Left lung (tissue), 10 donors: ENCODE data around the gene SNAPC5. TPM values are rescaled to one million over a fixed set of nuclear protein-coding genes. Genes with fewer than 3 reads are reported as not detected.

Source experiments
- ATAC-seq: fragments of 200-7000 bp; cut with Tn5 transposase; one replicate; pipeline ENCODE4 v1.9.1; 2020; ENCODE audit warnings: moderate library complexity
- DNase-seq, 4 donors: peaks; one replicate each; pipeline ENCODE4 v3.0.0-alpha.2; 2013 to 2020
- H3K27ac ChIP-seq, 2 donors: fragments of 200-600 bp; sonication (generic) in 1 of 2; one replicate each; pipeline versions ENCODE4 v1.5.0 to v1.8.0; 2020 to 2021
- H3K27me3 ChIP-seq, 2 donors: fragments of 200-600 bp; sonication (generic) in 1 of 2; one replicate each; pipeline versions ENCODE4 v1.5.0 to v1.8.0; 2020 to 2021
- H3K36me3 ChIP-seq, 2 donors: fragments of 200-600 bp; sonication (generic) in 1 of 2; one replicate each; pipeline versions ENCODE4 v1.5.0 to v1.8.0; 2020 to 2021
- H3K4me1 ChIP-seq, 2 donors: fragments of 200-600 bp; one replicate each; pipeline ENCODE4 v1.8.0; 2021
- H3K4me3 ChIP-seq, 2 donors: fragments of 200-600 bp; sonication (generic) in 1 of 2; one replicate each; pipeline versions ENCODE4 v1.5.0 to v1.8.0; 2020 to 2021; ENCODE audit warnings: mild to moderate bottlenecking in 1 of 2
- H3K9me3 ChIP-seq, 2 donors: fragments of 200-600 bp; sonication (generic) in 1 of 2; one replicate each; pipeline versions ENCODE4 v1.5.0 to v1.8.0; 2020 to 2021
- CTCF ChIP-seq, 2 donors: fragments of 200-600 bp; sonication (generic) in 1 of 2; IDR thresholded peaks; one replicate each; pipeline versions ENCODE4 v1.5.0 to v1.8.0; 2021; ENCODE audit warnings: antibody characterized with exemption in 2 of 2
- intact Hi-C, 2 donors: fragments of 100-400 bp; cut with DNase I; formaldehyde crosslinking; loops; one replicate each; pipeline versions ENCODE4 v1.11.2 to v1.14.2; 2022
- microRNA-seq, 2 donors: library from miRNA; unstranded; fragments of <30 nt; microRNA quantifications; one replicate each; pipeline ENCODE4, GENCODE V29; 2019
- polyA plus RNA-seq, 6 donors: library from polyadenylated mRNA; unstranded; fragments of 120-200 nt; gene quantifications; one replicate each; pipeline ENCODE4 v1.2.1, GENCODE V29; 2013; ENCODE audit not compliant: insufficient read length in 6 of 6
- total RNA-seq, 2 donors: library from RNA; stranded (reverse); fragmentation: NEBNext Ultra II Directional; extraction: Animal tissue kit (Norgen Biotek cat#: 25700); gene quantifications; one replicate each; pipeline ENCODE4 v1.2.1, GENCODE V29; 2021
- donor health status: DM: no; HTN: yes; CAD: no.
- donor health status: DM: no; HTN: no; CAD: no.

SNAPC5 gene
- total and polyA plus RNA-seq, 8 donors: 17.9 to 33.7 (median 25.1) TPM

- Histone ChIP-seq H3K27ac (peak overlapping the region in 1 of 2 donors; percentile 2), H3K9me3 (no peaks in the 10 kb centered on the region), H3K36me3 (peaks cover 0 to 6% of the 10 kb centered on the region in 2 donors), H3K4me3 (no peak overlapping the region), H3K27me3 (no peaks in the 10 kb centered on the region), H3K4me1 (peaks cover 0 to 11% of the 10 kb centered on the region in 2 donors)
- no peak for TF ChIP-seq CTCF (IDR thresholded peaks at IDR 0.05)
- intact Hi-C loops: no loop called here
- no peak for DNase-seq
- ATAC-seq: peak; percentile 60
These were observed 43.4 kb downstream of the SNAPC5 start for GRCh38 chr15:66454143-66454542.

- TF ChIP-seq CTCF (IDR thresholded peaks at IDR 0.05): no peak
- no peak overlapping the region for H3K4me3 ChIP-seq
- H3K4me1 ChIP-seq: peaks cover 0 to 11% of the 10 kb centered on the region in 2 donors
- H3K9me3 ChIP-seq: no peaks in the 10 kb centered on the region
- ATAC-seq (peak; percentile 40), DNase-seq (peak in 1 of 4 donors; percentile 5)
- H3K27ac ChIP-seq: peak overlapping the region in 1 of 2 donors; percentile 2
- intact Hi-C loops: no loop called here
- H3K36me3 ChIP-seq: peaks cover 0 to 13% of the 10 kb centered on the region in 2 donors
- no peaks in the 10 kb centered on the region for H3K27me3 ChIP-seq
These were observed 44.5 kb downstream of the SNAPC5 start for GRCh38 chr15:66452971-66453580.

GRCh38 chr15:66452420-66452819, 45.1 kb downstream of the SNAPC5 start:
- intact Hi-C loops: no loop called here
- ATAC-seq (no peak), DNase-seq (no peak)
- Histone ChIP-seq H3K36me3 (peaks cover 0 to 19% of the 10 kb centered on the region in 2 donors), H3K27ac (no peak overlapping the region), H3K4me1 (peaks cover 0 to 11% of the 10 kb centered on the region in 2 donors), H3K9me3 (no peaks in the 10 kb centered on the region), H3K27me3 (no peaks in the 10 kb centered on the region), H3K4me3 (no peak overlapping the region)
- TF ChIP-seq CTCF (IDR thresholded peaks at IDR 0.05): no peak

Small RNA genes lying within 50 kb of the gene (microRNA-seq; reads per million reads assigned to microRNA genes)
- gene MIR4512: 0 to 0.41 reads per million in 2 donors

Other genes with a start within 250 kb of the SNAPC5 start
- gene MEGF11, start 244.0 kb downstream of the SNAPC5 start, total RNA-seq: 1 to 10 TPM in 1 of 2 donors, not detected in 1; 2.6 TPM
- gene MEGF11, start 244.0 kb downstream of the SNAPC5 start, polyA plus RNA-seq: 10 to 100 TPM in 3 of 6 donors, 1 to 10 TPM in 3; 4.7 to 17.4 (median 11.2) TPM
- 10 to 100 TPM; 23.8 to 26.9 TPM for gene DIS3L, start 204.2 kb downstream of the SNAPC5 start, total RNA-seq
- gene DIS3L, start 204.2 kb downstream of the SNAPC5 start, polyA plus RNA-seq: 10 to 100 TPM; 44.8 to 55.9 (median 49.6) TPM
- 10 to 100 TPM in 1 of 2 donors, 1 to 10 TPM in 1; 7.1 to 11.1 TPM for gene TIPIN, start 141.1 kb downstream of the SNAPC5 start, total RNA-seq
- gene TIPIN, start 141.1 kb downstream of the SNAPC5 start, polyA plus RNA-seq: 10 to 100 TPM; 16.7 to 23.1 (median 18.3) TPM
- 10 to 100 TPM; 59.3 to 60.4 TPM for gene MAP2K1, start 110.8 kb downstream of the SNAPC5 start, total RNA-seq
- gene MAP2K1, start 110.8 kb downstream of the SNAPC5 start, polyA plus RNA-seq: 10 to 100 TPM; 46.3 to 55.7 (median 50.6) TPM
- 1,000 to 10,000 TPM; 1,719 to 1,750 TPM for gene RPL4, start 7.1 kb upstream of the SNAPC5 start, total RNA-seq
- gene RPL4, start 7.1 kb upstream of the SNAPC5 start, polyA plus RNA-seq: 1,000 to 10,000 TPM; 3,845 to 4,606 (median 4,331) TPM
- 10 to 100 TPM in 1 of 2 donors, 1 to 10 TPM in 1; 8.6 to 13.6 TPM for gene ZWILCH, start 7.6 kb upstream of the SNAPC5 start, total RNA-seq
- gene ZWILCH, start 7.6 kb upstream of the SNAPC5 start, polyA plus RNA-seq: 10 to 100 TPM; 19.0 to 32.2 (median 27.4) TPM
- gene LCTL, start 68.2 kb upstream of the SNAPC5 start, total RNA-seq: under 1 TPM in 1 of 2 donors, not detected in 1; 0.26 TPM
- under 1 TPM; 0.34 to 0.56 (median 0.46) TPM for gene LCTL, start 68.2 kb upstream of the SNAPC5 start, polyA plus RNA-seq
- 100 to 1,000 TPM in 1 of 2 donors, 10 to 100 TPM in 1; 84.9 to 110 TPM for gene SMAD6, start 204.5 kb upstream of the SNAPC5 start, total RNA-seq
- 10 to 100 TPM; 25.0 to 41.3 (median 27.7) TPM for gene SMAD6, start 204.5 kb upstream of the SNAPC5 start, polyA plus RNA-seq